ENCODE measurements around the gene TCF7L1. TPM values are rescaled to one million over a fixed set of nuclear protein-coding genes. Genes with fewer than 3 reads are reported as not detected.
A peak's percentile ranks its signal among the peaks of the same experiment; 100 is the strongest.
"Not testable (repeated sequence)": the region's sequence is repeated elsewhere in the genome, so short reads cannot be mapped to it uniquely, and the experiment has no call there.

Gene TCF7L1
- total RNA-seq, 8 experiments from 2014 or later: 1.4 to 10.1 (median 3.4) TPM

DNA sequence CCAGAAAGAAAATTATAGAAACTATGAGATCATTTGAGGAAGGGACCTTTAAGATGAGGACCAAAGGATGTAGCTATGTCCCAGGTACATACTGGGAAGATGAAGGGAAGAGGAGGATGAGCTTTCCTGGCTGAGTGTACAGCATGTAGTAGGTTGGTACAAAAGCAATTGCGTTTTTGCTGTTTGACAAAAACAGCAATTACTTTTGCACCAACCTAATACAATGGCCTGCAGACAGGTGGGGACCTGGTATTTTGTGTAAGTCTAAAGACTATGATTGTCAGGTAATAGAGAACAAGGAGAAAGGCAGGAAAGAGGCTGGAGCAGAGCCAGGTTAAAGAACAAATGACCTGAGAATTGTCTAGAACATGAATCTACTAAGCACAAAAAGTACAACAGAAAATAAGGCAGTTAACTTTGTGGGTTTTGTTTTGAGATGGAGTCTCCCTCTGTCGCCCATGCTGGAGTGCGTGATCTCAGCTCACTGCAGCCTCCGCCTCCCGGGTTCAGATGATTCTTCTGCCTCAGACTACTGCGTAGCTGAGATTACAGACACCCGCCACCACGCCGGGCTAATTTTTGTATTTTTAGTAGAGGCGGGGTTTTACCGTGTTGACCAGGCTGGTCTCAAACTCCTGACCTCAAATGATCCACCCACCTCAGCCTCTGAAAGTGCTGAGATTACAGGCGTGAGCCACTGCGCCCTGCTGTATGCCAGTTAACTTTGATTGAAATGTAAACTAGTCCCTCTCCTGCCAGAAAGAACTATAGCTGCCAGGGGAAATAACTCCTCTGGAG is 197.8 kb downstream of the TCF7L1 start:
- Histone ChIP-seq H3K27ac (no peak overlapping the region), H3K4me1 (replicated peaks in 1 of 2) (peaks cover 6 to 9% of the 10 kb centered on the region in 2 donors), H3K4me3 (no peak overlapping the region)
- WGBS, 10 experiments: 67 to 100% (median 80%) methylated on average over 1 to 9 of the region's 13 CpGs; no CpG with 5 or more reads in 2 of the 10 experiments
- in situ Hi-C loops (cut with MboI; ENCODE audit: low pct_unique_long_range_greater_than_20kb in 2 of 9, low sequenced_read_pairs in 9 of 9, unreplicated experiment in 9 of 9): no loop called here
- ATAC-seq (replicated peaks in 6 of 8): no peak

DNA sequence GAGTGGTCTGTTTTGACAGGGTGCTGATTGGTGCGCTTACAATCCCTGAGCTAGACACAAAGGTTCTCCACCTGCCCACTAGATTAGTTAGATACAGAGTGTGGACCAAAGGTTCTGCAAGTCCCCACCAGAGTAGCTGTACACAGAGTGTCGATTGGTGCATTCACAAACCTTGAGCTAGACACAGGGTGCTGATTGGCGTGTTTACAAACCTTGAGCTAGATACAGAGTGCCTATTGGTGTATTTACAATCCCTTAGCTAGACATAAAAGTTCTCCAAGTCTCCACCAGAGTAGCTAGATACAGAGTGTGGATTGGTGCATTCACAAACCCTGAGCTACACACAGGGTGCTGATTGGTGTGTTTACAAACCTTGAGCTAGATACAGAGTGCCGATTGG is 200.7 kb downstream of the TCF7L1 start:
- H3K4me1 ChIP-seq (replicated peaks in 1 of 2); H3K27ac ChIP-seq; in situ Hi-C loops (cut with MboI; ENCODE audit: low pct_unique_long_range_greater_than_20kb in 2 of 9, low sequenced_read_pairs in 9 of 9, unreplicated experiment in 9 of 9); H3K4me3 ChIP-seq; ATAC-seq (replicated peaks in 6 of 8): not testable (repeated sequence)
- WGBS, 10 experiments: 80 to 100% (median 100%) methylated on average over 1 to 3 of the region's 4 CpGs; no CpG with 5 or more reads in 4 of the 10 experiments

DNA sequence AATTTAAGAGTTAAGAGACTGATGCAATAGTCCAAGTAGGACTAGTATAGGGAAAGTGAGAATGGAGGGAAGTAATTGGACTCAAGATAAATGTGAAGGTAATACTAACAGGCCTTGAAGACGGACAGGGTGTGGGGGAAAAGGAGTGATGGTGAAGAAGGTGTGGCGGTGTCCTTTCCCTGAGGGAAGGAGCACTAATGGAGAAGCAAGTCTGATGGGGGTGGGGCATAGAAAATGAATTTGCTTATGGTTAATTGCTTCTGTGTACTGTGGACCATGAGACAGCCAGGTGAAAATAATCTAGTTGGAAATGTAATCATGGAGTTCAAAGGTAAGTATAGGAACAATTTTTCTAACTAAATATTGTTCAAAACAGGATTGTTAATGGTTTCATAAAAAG is 201.7 kb downstream of the TCF7L1 start:
- Histone ChIP-seq H3K27ac (no peak overlapping the region), H3K4me3 (no peak overlapping the region), H3K4me1 (replicated peaks in 1 of 2) (no peaks in the 10 kb centered on the region)
- WGBS, 10 experiments: 20 to 100% (median 65%) methylated on average over 1 to 2 of the region's 2 CpGs; no CpG with 5 or more reads in 3 of the 10 experiments
- no peak for ATAC-seq (replicated peaks in 6 of 8)
- in situ Hi-C loops (cut with MboI; ENCODE audit: low pct_unique_long_range_greater_than_20kb in 2 of 9, low sequenced_read_pairs in 9 of 9, unreplicated experiment in 9 of 9): no loop called here

DNA sequence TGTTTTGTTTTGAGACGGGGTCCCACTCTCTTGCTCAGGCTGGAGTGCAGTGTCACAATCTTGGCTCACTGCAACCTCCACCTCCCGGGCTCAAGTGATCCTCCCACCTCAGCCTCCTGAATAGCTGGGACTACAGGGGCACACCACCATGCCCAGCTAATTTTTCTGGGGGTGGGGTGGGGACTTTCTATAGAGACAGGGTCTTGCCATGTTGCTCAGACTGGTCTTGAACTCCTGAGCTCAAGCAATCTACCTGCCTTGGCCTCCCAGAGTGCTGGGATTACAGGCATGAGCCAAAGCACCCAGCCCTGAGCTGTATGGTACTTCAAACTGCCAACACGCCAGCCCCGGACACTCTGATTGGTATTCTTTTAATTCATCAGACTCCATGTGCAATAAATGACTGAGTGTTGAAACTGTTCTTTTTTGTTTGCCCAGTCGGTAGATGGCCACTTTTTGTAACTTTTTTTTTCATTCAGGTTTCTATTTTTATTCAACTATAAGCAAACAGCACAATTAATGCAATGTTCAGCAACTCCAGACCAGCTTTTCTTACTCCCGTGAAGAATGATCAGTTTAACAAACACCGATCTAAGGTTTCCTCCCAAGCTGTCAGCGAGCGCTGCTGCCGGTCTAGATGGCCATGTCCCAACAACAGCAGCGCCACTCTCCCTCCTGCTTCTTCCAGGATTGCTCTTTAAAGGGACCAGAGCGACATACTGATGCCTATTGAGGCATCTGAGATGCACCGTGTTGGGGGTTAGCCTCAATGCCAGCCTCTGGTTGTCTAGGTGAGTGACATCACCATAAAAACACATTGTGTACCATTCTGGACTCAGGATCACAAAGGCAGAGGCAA is 207.1 kb downstream of the TCF7L1 start:
- peak; percentile 43 to 80 (median 65) for ATAC-seq (replicated peaks in 6 of 8)

DNA sequence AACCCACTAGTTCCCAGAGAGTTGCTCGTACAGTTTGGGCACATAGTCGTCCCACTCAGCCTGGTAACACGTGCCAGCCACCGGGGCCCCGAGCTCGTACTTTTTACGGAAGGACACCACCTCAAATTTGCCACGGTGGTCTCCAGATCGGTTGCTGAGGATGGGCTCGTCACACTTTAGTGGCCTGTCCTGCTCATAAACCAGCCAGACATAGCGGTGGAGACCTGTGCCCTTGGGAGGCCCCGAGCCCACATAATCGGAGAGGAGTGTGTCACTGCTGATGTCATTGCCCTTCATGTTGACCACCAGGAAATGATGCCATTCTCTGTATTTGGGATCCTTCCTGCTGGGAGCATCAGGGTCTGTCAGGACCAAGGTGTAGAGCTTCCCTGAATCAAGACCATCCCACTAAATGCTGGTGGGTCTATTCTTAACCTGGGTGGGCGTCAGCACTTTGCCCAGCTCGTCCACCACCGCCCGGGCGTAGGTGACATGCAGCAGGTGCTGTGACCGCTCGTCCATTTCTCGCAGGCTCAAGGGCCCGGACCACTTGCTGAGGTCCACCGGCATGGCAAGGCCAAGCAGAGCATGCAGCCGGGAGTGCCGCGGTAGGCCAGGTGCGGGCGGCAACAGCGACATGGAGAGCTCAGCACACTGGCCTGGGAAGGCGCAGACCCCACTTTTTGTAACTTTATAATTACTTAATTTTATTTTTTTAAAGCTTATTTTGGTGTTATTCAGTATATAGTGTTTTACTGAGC is 208.3 kb downstream of the TCF7L1 start:
- H3K4me1 ChIP-seq (replicated peaks in 1 of 2): no peaks in the 10 kb centered on the region
- H3K4me3 ChIP-seq: no peak overlapping the region
- in situ Hi-C loops (cut with MboI; ENCODE audit: low pct_unique_long_range_greater_than_20kb in 2 of 9, low sequenced_read_pairs in 9 of 9, unreplicated experiment in 9 of 9): no loop called here
- WGBS, 10 experiments: 76 to 100% (median 100%) methylated on average over 1 to 9 of the region's 30 CpGs; no CpG with 5 or more reads in 1 of the 10 experiments
- H3K27ac ChIP-seq: no peak overlapping the region
- ATAC-seq (replicated peaks in 6 of 8): peak in 2 of 8 experiments; percentile 37 to 42

More for the DNA sequence above, 207.1 kb downstream of the TCF7L1 start:
- Histone ChIP-seq H3K4me1 (replicated peaks in 1 of 2) (no peaks in the 10 kb centered on the region), H3K4me3 (no peak overlapping the region), H3K27ac (no peak overlapping the region)
- WGBS, 10 experiments: 0 to 66% (median 38%) methylated on average over 1 to 12 of the region's 13 CpGs
- in situ Hi-C loops (cut with MboI; ENCODE audit: low pct_unique_long_range_greater_than_20kb in 2 of 9, low sequenced_read_pairs in 9 of 9, unreplicated experiment in 9 of 9): no loop called here

DNA sequence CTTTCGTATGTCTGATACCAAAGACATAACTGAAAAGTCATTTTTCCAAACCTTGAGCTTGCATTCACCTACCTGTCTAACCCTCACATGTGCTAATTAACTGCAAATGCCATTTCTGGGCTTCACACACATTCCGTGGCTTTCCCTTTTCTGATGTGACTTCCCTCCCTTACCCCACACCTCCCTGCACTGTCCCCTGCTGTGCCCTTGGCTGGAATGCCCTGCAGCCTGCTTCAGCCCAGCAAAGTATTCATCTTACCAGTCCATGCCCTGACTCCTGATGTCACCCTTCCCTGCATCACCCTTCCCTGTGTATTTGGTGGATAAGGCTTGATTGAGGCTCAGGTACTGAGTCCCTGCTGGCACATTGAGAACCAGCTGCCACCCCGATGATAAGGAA is 209.0 kb downstream of the TCF7L1 start:
- H3K4me1 ChIP-seq (replicated peaks in 1 of 2): no peaks in the 10 kb centered on the region
- H3K27ac ChIP-seq: no peak overlapping the region
- no peak overlapping the region for H3K4me3 ChIP-seq
- 66 to 100% (median 72%) methylated on average over 1 to 3 of the region's 3 CpGs; no CpG with 5 or more reads in 3 of the 10 experiments for WGBS, 10 experiments
- ATAC-seq (replicated peaks in 6 of 8): no peak
- in situ Hi-C loops (cut with MboI; ENCODE audit: low pct_unique_long_range_greater_than_20kb in 2 of 9, low sequenced_read_pairs in 9 of 9, unreplicated experiment in 9 of 9): no loop called here

DNA sequence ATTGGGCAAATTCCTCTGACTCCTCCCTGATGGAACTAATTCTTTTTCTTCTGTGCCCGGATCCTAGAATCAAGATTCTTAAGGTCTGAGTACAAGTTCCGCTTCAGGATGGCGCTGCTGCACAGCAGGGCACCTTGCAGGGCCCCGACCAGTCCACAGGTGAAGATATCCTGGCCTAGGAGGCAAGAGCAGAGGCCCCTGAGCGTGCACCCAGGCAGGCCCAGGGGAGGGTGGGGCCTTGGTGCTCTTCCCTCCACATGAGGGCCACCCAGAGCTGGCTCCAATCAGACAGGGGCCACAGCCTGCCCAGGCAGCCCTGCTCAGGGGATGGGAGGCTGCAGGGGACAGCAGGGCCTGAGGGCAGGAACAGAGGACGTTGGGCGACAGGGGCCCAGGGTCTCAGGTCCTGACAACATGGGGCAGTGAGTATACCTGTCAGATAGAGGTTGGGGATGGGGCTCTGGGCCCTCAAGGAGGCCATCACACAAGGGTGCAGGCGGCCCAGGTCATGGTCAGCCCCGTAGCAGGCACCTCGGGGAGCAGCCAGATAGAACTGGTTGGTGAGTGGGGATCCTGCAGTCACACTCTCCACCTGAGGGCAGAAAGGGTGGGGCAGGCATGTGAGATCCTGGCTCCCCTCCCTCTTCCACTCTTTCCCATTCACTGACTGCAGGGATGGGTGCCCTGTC is 210.2 kb downstream of the TCF7L1 start:
- H3K27ac ChIP-seq; H3K4me3 ChIP-seq; in situ Hi-C loops (cut with MboI; ENCODE audit: low pct_unique_long_range_greater_than_20kb in 2 of 9, low sequenced_read_pairs in 9 of 9, unreplicated experiment in 9 of 9); H3K4me1 ChIP-seq (replicated peaks in 1 of 2): not testable (repeated sequence)
- ATAC-seq (replicated peaks in 6 of 8): peak in 1 of 8 experiments; percentile 21
- 60 to 100% (median 100%) methylated on average over 1 to 3 of the region's 10 CpGs; no CpG with 5 or more reads in 4 of the 10 experiments for WGBS, 10 experiments

DNA sequence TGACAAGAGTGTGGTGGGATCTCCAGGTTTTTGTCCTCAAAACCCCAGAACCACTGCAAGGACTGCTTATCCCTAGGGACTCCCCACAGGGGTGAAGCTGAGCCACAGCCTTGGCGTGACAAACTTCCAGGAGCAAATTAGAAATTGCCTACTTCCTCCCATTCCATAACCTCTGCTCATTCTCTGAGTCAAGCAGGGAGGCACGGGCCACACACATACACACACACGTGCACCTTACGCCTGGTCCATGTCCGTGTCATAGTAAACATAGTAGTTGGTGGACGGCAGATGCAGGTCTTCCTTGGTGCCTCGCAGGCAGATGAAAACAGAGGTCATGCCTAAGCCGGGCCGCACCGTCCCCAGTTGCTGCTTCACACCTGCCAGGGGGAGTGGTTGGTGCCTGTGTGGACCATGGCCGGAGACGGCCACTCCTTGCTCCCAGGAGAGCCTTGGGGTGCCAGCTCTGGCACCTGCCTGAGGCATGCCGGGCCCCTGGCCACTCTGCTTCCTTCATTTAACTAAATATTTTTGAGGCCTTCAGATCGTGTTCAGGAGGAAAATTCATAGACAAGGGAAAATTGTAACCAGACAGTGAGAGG is 211.3 kb downstream of the TCF7L1 start:
- Histone ChIP-seq H3K27ac (no peak overlapping the region), H3K4me3 (no peak overlapping the region), H3K4me1 (replicated peaks in 1 of 2) (no peaks in the 10 kb centered on the region)
- in situ Hi-C loops (cut with MboI; ENCODE audit: low pct_unique_long_range_greater_than_20kb in 2 of 9, low sequenced_read_pairs in 9 of 9, unreplicated experiment in 9 of 9): no loop called here
- WGBS, 10 experiments: 20 to 100% (median 90%) methylated on average over 1 to 8 of the region's 14 CpGs; no CpG with 5 or more reads in 4 of the 10 experiments
- ATAC-seq (replicated peaks in 6 of 8): no peak

DNA sequence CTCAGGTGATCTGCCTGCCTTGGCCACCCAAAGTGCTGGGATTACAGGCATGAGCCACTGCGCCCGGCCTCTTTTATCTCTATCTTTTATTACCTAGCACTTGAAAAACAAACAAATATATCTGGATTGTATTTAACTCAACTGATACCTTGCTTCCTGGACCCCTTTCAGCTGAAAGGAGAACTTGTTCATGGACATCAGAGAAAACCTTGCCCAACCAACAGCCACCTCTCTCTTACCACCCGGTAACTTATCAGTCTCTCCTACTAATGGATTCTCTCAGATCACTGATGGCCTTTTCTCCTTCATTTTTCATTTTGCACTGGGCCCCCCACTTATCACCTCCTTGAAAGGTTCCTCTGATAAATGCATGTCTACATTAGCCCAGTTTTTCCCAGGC is 214.4 kb downstream of the TCF7L1 start:
- no peak overlapping the region for H3K4me3 ChIP-seq
- 81 to 100% (median 100%) methylated on average over 1 to 3 of the region's 3 CpGs; no CpG with 5 or more reads in 4 of the 10 experiments for WGBS, 10 experiments
- in situ Hi-C loops (cut with MboI; ENCODE audit: low pct_unique_long_range_greater_than_20kb in 2 of 9, low sequenced_read_pairs in 9 of 9, unreplicated experiment in 9 of 9): no loop called here
- H3K4me1 ChIP-seq (replicated peaks in 1 of 2): no peaks in the 10 kb centered on the region
- H3K27ac ChIP-seq: no peak overlapping the region
- no peak for ATAC-seq (replicated peaks in 6 of 8)

DNA sequence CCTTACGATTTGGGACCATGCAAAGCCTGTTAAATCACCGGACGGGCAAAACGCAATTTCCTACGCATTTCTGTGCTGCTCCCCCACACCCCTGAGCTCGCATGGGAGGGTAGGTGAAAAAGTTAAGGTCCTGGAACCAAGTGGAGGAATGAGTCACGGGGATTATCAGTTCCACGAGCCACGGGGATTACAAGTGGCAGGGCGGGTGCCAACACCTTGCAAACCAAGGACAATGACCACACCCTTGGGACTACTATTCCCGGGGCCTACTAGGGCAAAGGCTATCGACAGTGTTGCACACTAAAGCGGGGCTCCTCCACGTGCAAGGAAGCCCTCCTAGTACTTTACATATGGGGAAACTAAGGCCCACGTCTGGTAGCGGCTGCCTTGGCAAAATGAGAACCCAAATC is 220.7 kb downstream of the TCF7L1 start:
- peak; percentile 11 to 39 (median 22) for ATAC-seq (replicated peaks in 6 of 8)
- Histone ChIP-seq H3K4me1 (replicated peaks in 1 of 2) (peaks cover 11 to 13% of the 10 kb centered on the region in 2 donors), H3K4me3 (peak overlapping the region; percentile 57 to 97 (median 76)), H3K27ac (peak overlapping the region; percentile 21 to 28)
- in situ Hi-C loops (cut with MboI; ENCODE audit: low pct_unique_long_range_greater_than_20kb in 2 of 9, low sequenced_read_pairs in 9 of 9, unreplicated experiment in 9 of 9): no loop called here
- WGBS, 10 experiments: 0 to 80% (median 40%) methylated on average over 2 to 15 of the region's 16 CpGs; no CpG with 5 or more reads in 1 of the 10 experiments

DNA sequence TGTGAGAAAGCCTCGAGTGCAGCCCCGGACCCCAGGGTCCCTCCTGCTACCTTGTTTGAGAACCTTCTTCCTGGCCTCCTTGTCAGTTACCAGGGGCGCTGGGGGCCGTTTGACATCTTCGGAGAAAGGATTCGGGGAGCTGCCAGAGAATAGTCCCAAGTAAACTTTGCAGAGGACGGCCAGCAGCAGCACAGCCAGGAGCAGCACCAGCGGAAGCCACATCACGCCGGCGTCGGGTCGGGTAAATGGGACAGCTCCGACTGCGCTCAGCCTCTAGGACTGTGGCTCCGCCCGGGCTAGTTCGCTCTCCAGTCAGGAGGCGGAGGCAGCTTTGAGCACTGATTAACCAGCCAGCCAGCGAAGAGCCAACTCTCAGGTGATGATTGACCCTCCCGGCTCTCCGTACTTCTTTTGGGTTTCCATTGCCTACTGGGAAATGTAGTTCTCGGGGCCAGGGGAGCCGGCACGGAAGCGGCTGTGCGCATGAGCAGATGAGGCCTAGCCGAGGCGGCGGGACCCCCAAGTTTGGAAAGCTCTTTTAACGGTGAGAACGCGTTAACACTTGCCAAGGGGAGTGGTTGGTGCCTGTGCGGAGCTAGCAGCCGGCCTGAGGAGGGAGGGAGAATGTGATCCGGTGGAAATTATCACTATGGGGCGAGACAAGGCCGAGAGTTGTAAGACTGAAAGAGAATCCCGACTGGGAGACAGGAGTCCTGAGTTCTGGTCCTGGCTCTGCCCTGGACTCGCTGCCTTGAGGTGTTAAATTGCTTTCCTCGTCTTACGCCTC is 221.3 kb downstream of the TCF7L1 start, which contains the start of the genes ELMOD3 and RETSAT:
Gene ELMOD3 (plus strand): TSS at position 484 of the 787 bp plus-strand sequence. CDS start 2,430 bp downstream, outside the sequence.
Gene RETSAT (minus strand): TSS at position 243 of the 787 bp plus-strand sequence. CDS start 21 bp downstream, at position 222.
- in situ Hi-C loops (cut with MboI; ENCODE audit: low pct_unique_long_range_greater_than_20kb in 2 of 9, low sequenced_read_pairs in 9 of 9, unreplicated experiment in 9 of 9): no loop called here
- ATAC-seq (replicated peaks in 6 of 8): peak; percentile 93 to 99 (median 98)
- 0 to 4% (median 0%) methylated on average over 2 to 20 of the region's 42 CpGs; no CpG with 5 or more reads in 3 of the 10 experiments for WGBS, 10 experiments
- peaks cover 11 to 13% of the 10 kb centered on the region in 2 donors for H3K4me1 ChIP-seq (replicated peaks in 1 of 2)
- peak within 1 kb of the TSS; percentile 57 to 97 (median 76) for H3K4me3 ChIP-seq
- H3K27ac ChIP-seq: peak within 1 kb of the TSS; percentile 21 to 28

Data from motor neuron (in vitro differentiated cells).